HepG2 (cell line): ENCODE results near the gene ORC4. TPM values are rescaled to one million over a fixed set of nuclear protein-coding genes. Genes with fewer than 3 reads are reported as not detected.

Source experiments
- DMTF1 ChIP-seq: sonication (generic); formaldehyde crosslinking; IDR thresholded peaks from 2 replicates; pipeline ENCODE4 v1.4.0; 2020; ENCODE audit warnings: mild to moderate bottlenecking, missing genetic modification reagents
- KDM3A ChIP-seq: IDR thresholded peaks from 2 replicates; pipeline ENCODE4 v1.6.1; 2018; ENCODE audit warnings: low read depth, missing compliant biosample characterization
- NR3C1 ChIP-seq: sonication (generic); formaldehyde crosslinking; IDR thresholded peaks from 2 replicates; pipeline ENCODE4 v1.4.0; 2020; ENCODE audit warnings: missing genetic modification reagents
- PATZ1 ChIP-seq: sonication (generic); formaldehyde crosslinking; IDR thresholded peaks from 2 replicates; pipeline ENCODE4 v1.4.0; 2020; ENCODE audit warnings: missing genetic modification reagents
- SIN3A ChIP-seq: IDR thresholded peaks from 2 replicates; pipeline ENCODE4 v1.6.1; 2011; ENCODE audit warnings: low read depth, mild to moderate bottlenecking, control low read depth, low read length, borderline replicate concordance
- ZBTB7A ChIP-seq: sonication (generic); formaldehyde crosslinking; IDR thresholded peaks from 2 replicates; pipeline ENCODE4 v1.8.0; 2022; ENCODE audit warnings: mild to moderate bottlenecking, missing genetic modification reagents
- ZNF124 ChIP-seq: sonication (generic); formaldehyde crosslinking; IDR thresholded peaks from 2 replicates; pipeline ENCODE4 v1.4.0; 2020; ENCODE audit warnings: missing genetic modification reagents
- ZNF292 ChIP-seq: sonication (generic); formaldehyde crosslinking; IDR thresholded peaks from 2 replicates; pipeline ENCODE4 v1.8.1; 2022; ENCODE audit warnings: mild to moderate bottlenecking, low read depth, missing genetic modification reagents, borderline replicate concordance
- ZNF460 ChIP-seq: sonication (generic); formaldehyde crosslinking; IDR thresholded peaks from 2 replicates; pipeline ENCODE4 v1.5.1; 2020; ENCODE audit warnings: missing genetic modification reagents, mild to moderate bottlenecking, borderline replicate concordance
- ZNF496 ChIP-seq: sonication (generic); formaldehyde crosslinking; IDR thresholded peaks from 2 replicates; pipeline ENCODE4 v1.8.1; 2023; ENCODE audit warnings: mild to moderate bottlenecking, moderate library complexity, missing genetic modification reagents; ENCODE audit not compliant: insufficient replicate concordance
- ZNF558 ChIP-seq: sonication (generic); formaldehyde crosslinking; IDR thresholded peaks from 2 replicates; pipeline ENCODE4 v1.9.0; 2022; ENCODE audit warnings: mild to moderate bottlenecking, missing genetic modification reagents, borderline replicate concordance
- ZNF75D ChIP-seq: sonication (generic); formaldehyde crosslinking; IDR thresholded peaks from 2 replicates; pipeline ENCODE4 v1.8.1; 2023; ENCODE audit warnings: missing genetic modification reagents, mild to moderate bottlenecking, borderline replicate concordance
- polyA plus RNA-seq, 8 experiments: library from polyadenylated mRNA; depleted of rRNA in 3 of 8; stranded (reverse) in 7 of 8; unstranded in 1 of 8; fragments of >200 nt; fragmentation: Illumina TruSeq in 4 of 8; extraction: Trizol in 4 of 8; gene quantifications; 2 replicates each; pipeline versions ENCODE4 v1.2.1 to v1.2.3, GENCODE V29; 2011 to 2016; ENCODE audit warnings: low read depth in 4 of 8, missing spikeins in 1 of 8, mixed read lengths in 1 of 8; ENCODE audit not compliant: insufficient read depth in 1 of 8
- total RNA-seq, 5 experiments: library from RNA; depleted of rRNA; stranded (reverse); fragments of >200 nt; fragmentation: Illumina TruSeq; extraction: Trizol; gene quantifications; 2 replicates each; pipeline ENCODE4 v1.2.3, GENCODE V29; 2016; ENCODE audit warnings: low read depth in 1 of 5
- TF ChIP-seq, protein P1 (sequence below): IDR thresholded peaks from 2 replicates; pipeline ENCODE4 v1.6.1; 2016; ENCODE audit warnings: missing compliant biosample characterization, missing genetic modification reagents, borderline replicate concordance
- TF ChIP-seq, protein P2 (sequence below): sonication (generic); formaldehyde crosslinking; IDR thresholded peaks from 2 replicates; pipeline ENCODE4 v1.5.0; 2020; ENCODE audit warnings: mild to moderate bottlenecking, missing genetic modification reagents
- TF ChIP-seq, protein P3 (sequence below): sonication (generic); formaldehyde crosslinking; IDR thresholded peaks from 2 replicates; pipeline ENCODE4 v1.5.1; 2020; ENCODE audit warnings: mild to moderate bottlenecking, missing genetic modification reagents, moderate library complexity

Gene ORC4
- total and polyA plus RNA-seq, 2 of the 13 experiments (the other 11 are each of a cell fraction or from before 2014, with no cell fraction given): 28.6 to 84.8 TPM

DNA sequence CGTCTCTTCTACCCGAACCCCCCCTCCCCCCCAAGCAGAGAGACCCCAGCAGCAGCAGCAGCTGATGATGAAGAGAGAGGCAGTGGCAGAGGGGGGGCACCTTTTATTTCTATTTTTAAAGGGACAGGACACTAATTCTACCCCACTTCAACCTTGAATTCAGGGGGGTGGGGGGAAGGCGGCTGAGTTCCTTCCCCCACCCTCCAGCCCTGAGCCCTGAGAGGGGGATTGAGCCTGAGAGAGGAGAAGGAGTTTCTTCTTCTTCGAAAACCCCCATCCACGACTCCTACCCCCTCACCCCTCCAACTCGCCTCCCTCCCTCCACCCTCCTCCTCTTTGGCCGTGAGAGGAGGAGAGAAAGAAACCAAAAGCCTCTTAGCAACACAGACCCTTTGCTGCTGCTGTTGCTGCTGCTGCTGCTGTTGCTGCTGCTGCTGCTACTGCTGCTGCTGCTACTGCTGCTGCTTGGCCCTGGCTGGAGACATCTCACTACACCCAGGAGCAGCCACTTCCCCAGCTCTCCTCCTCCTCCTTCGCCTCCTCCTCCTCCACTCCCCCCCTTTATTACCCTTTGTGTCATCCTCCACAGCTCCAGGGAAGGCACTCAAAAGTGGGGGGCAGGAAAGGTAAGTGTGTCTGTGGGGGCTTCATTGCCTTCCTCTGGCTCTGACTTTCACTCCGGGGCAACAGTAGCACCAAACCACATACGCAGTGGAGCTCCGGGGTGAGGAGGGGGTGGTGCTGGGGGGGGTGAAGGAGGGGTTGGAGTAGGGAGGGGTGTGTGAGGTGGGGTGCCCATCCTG, 723 bp upstream of the ORC4 start, which contains the start of gene MBD5 (continued):
- TF ChIP-seq ZNF75D (CRISPR knock-in tag) (no peak), ZNF460 (CRISPR knock-in tag) (no peak), SIN3A (0 out of 2 replicates have a peak, but pooled peaks have one; percentile 38), DMTF1 (CRISPR knock-in tag) (no peak), ZNF292 (peak; percentile 91), ZNF558 (0 out of 2 replicates have a peak, but pooled peaks have one; percentile 2), ZNF496 (CRISPR knock-in tag) (no peak), NR3C1 (CRISPR knock-in tag) (no peak), ZNF124 (CRISPR knock-in tag) (no peak), ZBTB7A (CRISPR knock-in tag) (peak; percentile 39; the same call in 1 of the 2 replicates), PATZ1 (CRISPR knock-in tag) (peak; percentile 6; the same call in 1 of the 2 replicates), KDM3A (CRISPR knock-in tag) (no peak)
- TF ChIP-seq, protein P1, sequence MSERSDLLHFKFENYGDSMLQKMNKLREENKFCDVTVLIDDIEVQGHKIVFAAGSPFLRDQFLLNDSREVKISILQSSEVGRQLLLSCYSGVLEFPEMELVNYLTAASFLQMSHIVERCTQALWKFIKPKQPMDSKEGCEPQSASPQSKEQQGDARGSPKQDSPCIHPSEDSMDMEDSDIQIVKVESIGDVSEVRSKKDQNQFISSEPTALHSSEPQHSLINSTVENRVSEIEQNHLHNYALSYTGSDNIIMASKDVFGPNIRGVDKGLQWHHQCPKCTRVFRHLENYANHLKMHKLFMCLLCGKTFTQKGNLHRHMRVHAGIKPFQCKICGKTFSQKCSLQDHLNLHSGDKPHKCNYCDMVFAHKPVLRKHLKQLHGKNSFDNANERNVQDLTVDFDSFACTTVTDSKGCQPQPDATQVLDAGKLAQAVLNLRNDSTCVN (CRISPR knock-in tag): no peak
- TF ChIP-seq, protein P2, sequence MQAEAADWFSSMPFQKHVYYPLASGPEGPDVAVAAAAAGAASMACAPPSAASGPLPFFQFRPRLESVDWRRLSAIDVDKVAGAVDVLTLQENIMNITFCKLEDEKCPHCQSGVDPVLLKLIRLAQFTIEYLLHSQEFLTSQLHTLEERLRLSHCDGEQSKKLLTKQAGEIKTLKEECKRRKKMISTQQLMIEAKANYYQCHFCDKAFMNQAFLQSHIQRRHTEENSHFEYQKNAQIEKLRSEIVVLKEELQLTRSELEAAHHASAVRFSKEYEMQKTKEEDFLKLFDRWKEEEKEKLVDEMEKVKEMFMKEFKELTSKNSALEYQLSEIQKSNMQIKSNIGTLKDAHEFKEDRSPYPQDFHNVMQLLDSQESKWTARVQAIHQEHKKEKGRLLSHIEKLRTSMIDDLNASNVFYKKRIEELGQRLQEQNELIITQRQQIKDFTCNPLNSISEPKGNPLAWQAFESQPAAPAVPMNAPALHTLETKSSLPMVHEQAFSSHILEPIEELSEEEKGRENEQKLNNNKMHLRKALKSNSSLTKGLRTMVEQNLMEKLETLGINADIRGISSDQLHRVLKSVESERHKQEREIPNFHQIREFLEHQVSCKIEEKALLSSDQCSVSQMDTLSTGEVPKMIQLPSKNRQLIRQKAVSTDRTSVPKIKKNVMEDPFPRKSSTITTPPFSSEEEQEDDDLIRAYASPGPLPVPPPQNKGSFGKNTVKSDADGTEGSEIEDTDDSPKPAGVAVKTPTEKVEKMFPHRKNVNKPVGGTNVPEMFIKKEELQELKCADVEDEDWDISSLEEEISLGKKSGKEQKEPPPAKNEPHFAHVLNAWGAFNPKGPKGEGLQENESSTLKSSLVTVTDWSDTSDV (CRISPR knock-in tag): 0 out of 2 replicates have a peak, but pooled peaks have one; percentile 3
- TF ChIP-seq, protein P3, sequence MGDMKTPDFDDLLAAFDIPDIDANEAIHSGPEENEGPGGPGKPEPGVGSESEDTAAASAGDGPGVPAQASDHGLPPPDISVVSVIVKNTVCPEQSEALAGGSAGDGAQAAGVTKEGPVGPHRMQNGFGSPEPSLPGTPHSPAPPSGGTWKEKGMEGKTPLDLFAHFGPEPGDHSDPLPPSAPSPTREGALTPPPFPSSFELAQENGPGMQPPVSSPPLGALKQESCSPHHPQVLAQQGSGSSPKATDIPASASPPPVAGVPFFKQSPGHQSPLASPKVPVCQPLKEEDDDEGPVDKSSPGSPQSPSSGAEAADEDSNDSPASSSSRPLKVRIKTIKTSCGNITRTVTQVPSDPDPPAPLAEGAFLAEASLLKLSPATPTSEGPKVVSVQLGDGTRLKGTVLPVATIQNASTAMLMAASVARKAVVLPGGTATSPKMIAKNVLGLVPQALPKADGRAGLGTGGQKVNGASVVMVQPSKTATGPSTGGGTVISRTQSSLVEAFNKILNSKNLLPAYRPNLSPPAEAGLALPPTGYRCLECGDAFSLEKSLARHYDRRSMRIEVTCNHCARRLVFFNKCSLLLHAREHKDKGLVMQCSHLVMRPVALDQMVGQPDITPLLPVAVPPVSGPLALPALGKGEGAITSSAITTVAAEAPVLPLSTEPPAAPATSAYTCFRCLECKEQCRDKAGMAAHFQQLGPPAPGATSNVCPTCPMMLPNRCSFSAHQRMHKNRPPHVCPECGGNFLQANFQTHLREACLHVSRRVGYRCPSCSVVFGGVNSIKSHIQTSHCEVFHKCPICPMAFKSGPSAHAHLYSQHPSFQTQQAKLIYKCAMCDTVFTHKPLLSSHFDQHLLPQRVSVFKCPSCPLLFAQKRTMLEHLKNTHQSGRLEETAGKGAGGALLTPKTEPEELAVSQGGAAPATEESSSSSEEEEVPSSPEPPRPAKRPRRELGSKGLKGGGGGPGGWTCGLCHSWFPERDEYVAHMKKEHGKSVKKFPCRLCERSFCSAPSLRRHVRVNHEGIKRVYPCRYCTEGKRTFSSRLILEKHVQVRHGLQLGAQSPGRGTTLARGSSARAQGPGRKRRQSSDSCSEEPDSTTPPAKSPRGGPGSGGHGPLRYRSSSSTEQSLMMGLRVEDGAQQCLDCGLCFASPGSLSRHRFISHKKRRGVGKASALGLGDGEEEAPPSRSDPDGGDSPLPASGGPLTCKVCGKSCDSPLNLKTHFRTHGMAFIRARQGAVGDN: no peak
